Smooth muscle cell of the brain vasculature (primary cell): ENCODE data around the gene GDPD3.
A peak's percentile ranks its signal among the peaks of the same experiment; 100 is the strongest.

Experiments used
- DNase-seq: peaks from one replicate; pipeline ENCODE4 v3.0.0-alpha.2; 2012; ENCODE audit warnings: low read depth, low spot score

The GDPD3 gene

GRCh38 chr16:30095166-30096078, 17.9 kb downstream of the GDPD3 start:
- DNase-seq: no peak

- no peak for DNase-seq
These were observed 18.7 kb downstream of the GDPD3 start for GRCh38 chr16:30094541-30095165.

GRCh38 chr16:30092373-30093010, 20.8 kb downstream of the GDPD3 start:
- DNase-seq: no peak

GRCh38 chr16:30091474-30092372, 21.6 kb downstream of the GDPD3 start, which contains the start of gene TBX6:
Gene TBX6, minus strand, starts transcription at chr16:30091924. Its CDS starts 731 bp downstream, at chr16:30091193.
- peak; percentile 59 for DNase-seq

GRCh38 chr16:30090610-30091331, 22.6 kb downstream of the GDPD3 start:
- DNase-seq: no peak

GRCh38 chr16:30088832-30089624, 24.3 kb downstream of the GDPD3 start:
- DNase-seq: no peak

GRCh38 chr16:30088237-30088831, 25.0 kb downstream of the GDPD3 start:
- DNase-seq: no peak

- DNase-seq: no peak
These were observed 26.0 kb downstream of the GDPD3 start for GRCh38 chr16:30087181-30087898.

GRCh38 chr16:30086291-30087140, 26.8 kb downstream of the GDPD3 start:
- DNase-seq: no peak

- no peak for DNase-seq
These were observed 27.5 kb downstream of the GDPD3 start for GRCh38 chr16:30085820-30086219.

- no peak for DNase-seq
These were observed 28.1 kb downstream of the GDPD3 start for GRCh38 chr16:30085247-30085646.

- DNase-seq: no peak
These were observed 28.5 kb downstream of the GDPD3 start for GRCh38 chr16:30084816-30085159.

GRCh38 chr16:30084096-30084815, 29.1 kb downstream of the GDPD3 start:
- no peak for DNase-seq

GRCh38 chr16:30083216-30084055, 29.9 kb downstream of the GDPD3 start:
- DNase-seq: no peak

GRCh38 chr16:30082545-30083090, 30.7 kb downstream of the GDPD3 start:
- no peak for DNase-seq

- DNase-seq: no peak
These were observed 33.9 kb downstream of the GDPD3 start for GRCh38 chr16:30079480-30079879.
